HG03139 (cell line): ENCODE data around the gene ANKRD29.
A peak's percentile ranks its signal among the peaks of the same experiment; 100 is the strongest.
"Not testable (repeated sequence)": the region's sequence is repeated elsewhere in the genome, so short reads cannot be mapped to it uniquely, and the experiment has no call there.

Experiments used
- ATAC-seq: cut with Tn5 transposase; IDR thresholded peaks from one replicate; pipeline ENCODE4 v1.9.1; 2021; ENCODE audit not compliant: unreplicated experiment

Gene ANKRD29

GRCh38 chr18:23646282-23646681, 16.4 kb downstream of the ANKRD29 start:
- no peak for ATAC-seq

DNA sequence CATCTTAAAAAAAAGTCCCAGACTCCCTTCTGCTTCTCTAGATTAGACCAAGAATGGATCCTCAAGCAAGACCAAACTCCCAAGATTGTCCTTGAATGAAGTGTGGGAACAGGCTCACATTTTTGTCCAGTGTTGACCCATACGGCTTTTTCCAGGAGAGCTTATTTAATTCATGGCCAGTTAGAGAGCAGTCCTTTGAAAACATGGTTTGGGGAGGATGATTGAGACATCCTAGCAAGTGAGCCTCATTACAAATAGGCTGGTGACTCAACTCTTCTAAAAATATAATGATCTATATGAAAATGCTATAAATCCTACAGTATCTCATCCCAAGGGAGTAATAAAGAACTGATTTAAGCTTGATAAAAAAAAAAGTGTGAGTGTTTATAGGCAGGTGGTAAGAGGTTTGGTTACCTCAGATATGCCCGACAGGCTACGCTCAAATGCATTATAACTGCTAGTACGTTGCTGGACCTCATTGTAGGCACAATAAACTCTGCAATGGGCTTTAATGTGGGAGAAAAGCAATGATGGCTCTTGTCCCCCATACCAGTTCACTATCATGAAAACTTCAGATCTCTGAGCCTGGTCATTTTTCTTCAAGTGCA, 17.0 kb downstream of the ANKRD29 start:
- no peak for ATAC-seq

DNA sequence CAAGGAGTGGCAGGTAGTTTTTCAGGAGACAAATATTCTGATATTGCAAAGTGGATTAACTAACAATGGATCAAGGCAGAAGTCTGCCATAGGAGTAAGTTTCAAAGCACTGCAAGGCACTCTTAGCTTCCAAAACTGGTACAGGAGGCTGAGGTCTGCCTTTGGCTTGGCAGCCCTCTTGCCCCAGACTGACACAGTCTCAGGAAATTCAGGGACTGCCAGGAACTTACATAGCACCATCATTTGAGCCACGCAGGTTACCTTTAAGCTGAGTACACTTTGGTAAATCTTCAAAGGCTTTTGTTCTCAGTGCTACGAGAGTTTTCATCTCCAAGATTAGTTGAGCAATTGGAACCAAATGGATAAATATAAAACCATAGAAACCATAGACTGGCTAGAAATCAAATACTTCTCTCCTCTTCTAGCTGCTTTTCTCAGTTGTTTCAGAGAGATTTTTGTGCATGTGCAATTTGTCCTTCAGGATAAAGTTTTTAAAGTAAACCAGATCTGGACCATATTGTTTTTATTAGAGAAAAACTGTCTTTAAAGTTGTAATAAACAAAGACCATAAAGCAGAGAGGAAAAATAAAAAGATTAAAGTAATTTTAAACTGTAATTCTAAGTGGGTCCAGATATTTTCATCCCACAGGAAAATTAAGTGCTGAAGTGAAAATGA, 18.8 kb downstream of the ANKRD29 start:
- ATAC-seq = no peak

GRCh38 chr18:23641937-23642666, 20.6 kb downstream of the ANKRD29 start:
- no peak for ATAC-seq

DNA sequence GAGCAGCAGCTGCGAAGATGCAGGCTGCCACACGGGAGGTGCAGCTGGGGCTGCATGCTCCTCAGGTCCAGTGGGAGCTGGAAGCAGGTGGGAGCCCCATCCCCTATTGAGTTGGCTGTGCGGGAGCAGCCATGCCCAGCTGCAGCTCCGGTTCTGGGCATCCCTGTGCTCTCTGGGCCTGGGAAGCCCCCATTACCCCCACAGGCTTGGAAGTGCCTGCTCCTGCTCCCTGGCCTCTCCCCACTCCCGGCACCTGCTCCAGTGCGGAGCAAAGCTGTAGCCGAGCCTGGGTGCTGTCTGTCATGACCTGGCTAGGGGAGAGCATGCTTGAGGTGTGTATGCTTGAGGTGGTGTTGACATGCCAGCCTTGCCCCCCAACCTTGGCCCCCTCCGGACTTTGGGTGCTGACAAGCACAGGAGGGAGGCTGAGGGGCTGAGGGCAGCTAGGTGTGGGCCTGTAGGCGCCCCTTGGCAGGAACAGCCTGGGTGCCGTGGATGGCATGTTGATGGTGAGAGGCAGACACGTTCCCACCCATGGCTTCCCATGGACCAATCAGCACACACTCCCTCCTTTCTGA, 21.5 kb downstream of the ANKRD29 start:
- no peak for ATAC-seq

DNA sequence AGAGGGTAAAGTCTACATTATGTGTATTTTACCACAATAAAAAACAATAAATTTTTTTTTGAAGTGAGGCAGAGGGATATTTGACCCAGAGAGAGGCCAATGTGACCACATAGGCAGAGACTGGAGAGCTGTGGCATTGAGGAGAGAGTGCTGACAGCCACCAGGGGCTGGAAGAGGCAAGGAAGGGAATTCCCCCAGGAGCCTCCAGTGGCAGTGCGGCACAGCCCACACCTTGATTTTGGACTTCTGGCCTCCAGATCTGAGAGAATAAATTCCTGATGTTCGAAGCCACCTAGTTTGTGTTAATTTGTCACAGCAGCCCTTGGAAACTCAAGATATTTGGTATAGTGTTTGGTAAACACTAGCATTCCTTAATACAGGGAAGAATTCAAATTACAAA, 22.7 kb downstream of the ANKRD29 start:
- ATAC-seq = no peak

DNA sequence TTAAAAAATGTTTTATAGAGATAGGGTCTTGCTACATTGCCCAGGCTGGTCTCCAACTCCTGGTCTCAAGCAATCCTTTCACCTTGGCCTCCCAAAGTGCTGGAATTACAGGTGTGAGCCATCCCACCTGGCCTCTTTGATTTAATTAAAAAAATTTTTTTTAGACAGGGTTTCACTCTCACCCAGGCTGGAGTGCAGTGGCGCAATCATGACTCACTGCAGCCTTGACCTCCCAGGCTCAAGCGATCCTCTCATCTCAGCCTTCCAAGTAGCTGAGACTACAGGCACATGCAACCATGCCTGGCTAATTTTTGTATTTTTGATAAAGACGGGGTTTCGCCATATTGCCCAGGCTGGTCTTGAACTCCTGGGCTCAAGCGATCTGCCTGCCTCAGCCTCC, 26.3 kb downstream of the ANKRD29 start:
- ATAC-seq = not testable (repeated sequence)

GRCh38 chr18:23636071-23636399, 26.7 kb downstream of the ANKRD29 start:
- ATAC-seq = no peak

DNA sequence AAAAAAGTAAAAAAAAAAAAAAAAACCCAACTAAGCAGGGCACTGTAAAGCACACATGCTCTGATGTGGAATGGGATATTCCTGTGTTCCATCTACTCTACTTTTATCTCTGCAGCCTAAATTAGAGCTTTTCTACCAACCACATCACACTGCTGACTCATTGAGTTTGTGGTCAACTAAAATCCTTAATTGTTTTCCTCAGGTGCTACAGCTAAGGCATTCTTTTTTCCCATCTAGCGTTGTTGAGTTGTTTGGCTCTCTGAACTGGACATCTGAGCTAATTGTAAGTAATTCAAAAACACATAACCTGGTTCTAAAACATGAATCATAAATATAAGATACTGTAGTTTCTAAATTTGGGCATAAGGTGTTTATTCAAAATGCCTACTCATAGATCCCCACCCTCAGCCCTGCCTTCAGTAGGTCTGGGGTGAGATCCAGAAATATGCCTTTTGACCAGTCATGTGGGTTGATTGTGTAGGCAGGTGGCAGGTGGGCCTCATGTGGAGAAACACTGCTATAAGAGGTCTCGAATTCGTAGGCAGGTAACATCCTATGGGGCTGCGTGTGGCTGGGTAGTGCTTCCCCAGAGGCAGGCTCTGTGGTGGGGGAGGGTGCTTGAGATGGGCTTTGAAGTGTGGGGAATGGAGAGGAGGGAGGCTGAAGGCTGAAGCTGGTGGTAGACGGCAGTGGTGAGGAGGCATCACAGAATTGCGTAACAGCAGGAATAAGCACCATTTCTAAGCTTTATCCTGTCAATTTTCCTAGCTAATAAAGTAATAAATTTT, 27.2 kb downstream of the ANKRD29 start:
- ATAC-seq = no peak

DNA sequence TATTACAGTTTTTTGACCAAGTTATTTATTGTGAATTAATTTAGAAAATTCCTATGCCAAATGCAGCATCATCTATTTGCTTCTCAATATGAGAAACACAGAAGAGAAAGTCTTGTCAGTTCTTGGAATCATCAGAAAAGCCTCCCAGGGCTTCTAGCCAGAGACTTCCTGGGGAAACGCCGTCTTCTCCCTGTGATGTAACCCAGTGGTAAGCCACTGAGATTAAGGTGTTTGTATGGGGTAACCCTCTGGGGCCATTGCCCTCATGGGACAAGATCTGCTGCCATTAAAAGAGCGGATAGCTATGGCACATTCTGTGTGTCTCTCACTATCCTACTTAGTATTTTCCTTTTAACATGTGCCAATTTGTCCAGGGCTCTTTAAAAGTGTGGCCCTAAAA, 28.0 kb downstream of the ANKRD29 start:
- no peak for ATAC-seq

GRCh38 chr18:23632615-23633014, 30.1 kb downstream of the ANKRD29 start:
- no peak for ATAC-seq

GRCh38 chr18:23631746-23632145, 31.0 kb downstream of the ANKRD29 start:
- no peak for ATAC-seq

- no peak for ATAC-seq
Observed at GRCh38 chr18:23631312-23631711, 31.4 kb downstream of the ANKRD29 start.

GRCh38 chr18:23629444-23629946, 33.2 kb downstream of the ANKRD29 start:
- ATAC-seq = peak; percentile 83

DNA sequence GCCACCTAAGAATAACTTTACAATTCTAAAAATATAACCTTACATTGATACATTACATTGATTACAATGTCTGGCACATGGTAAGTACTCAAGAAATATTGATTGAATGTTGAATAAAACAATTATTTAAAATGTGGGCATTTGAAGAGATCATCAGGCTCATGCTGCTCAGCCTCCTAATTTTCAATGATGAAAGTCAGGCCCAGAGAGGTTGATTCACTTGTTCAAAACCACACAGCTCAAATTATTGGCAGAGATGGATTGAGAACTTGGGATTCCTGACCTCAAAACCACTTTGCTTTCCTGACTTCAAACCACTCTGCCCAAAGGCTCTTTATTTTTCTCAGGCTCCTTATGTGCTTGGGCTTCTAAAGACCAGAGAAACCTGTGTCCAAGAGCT, 34.7 kb downstream of the ANKRD29 start:
- no peak for ATAC-seq

DNA sequence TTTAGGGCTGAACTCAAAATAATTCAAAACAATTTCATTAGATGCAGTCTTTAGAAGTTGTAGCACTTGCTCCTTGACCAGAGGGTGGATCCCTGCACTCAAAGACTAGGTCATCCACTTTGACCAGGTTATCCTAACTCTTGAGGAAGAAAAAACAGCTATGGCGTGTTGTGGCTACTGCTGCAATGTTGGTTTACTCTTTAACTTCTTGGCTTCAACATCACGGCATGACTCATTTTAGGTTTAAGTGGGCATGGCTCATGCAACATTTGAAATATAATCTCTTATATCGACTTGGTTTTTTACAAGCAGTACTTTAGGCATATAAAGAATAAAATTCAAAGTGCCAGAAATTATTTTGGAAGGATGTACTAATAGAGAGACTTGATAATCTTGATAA, 35.4 kb downstream of the ANKRD29 start:
- ATAC-seq = no peak

GRCh38 chr18:23626451-23627279, 36.0 kb downstream of the ANKRD29 start:
- no peak for ATAC-seq

- no peak for ATAC-seq
Observed at GRCh38 chr18:23623040-23623439, 39.7 kb downstream of the ANKRD29 start.

- ATAC-seq = no peak
Observed at GRCh38 chr18:23619388-23619881, 43.3 kb downstream of the ANKRD29 start.

DNA sequence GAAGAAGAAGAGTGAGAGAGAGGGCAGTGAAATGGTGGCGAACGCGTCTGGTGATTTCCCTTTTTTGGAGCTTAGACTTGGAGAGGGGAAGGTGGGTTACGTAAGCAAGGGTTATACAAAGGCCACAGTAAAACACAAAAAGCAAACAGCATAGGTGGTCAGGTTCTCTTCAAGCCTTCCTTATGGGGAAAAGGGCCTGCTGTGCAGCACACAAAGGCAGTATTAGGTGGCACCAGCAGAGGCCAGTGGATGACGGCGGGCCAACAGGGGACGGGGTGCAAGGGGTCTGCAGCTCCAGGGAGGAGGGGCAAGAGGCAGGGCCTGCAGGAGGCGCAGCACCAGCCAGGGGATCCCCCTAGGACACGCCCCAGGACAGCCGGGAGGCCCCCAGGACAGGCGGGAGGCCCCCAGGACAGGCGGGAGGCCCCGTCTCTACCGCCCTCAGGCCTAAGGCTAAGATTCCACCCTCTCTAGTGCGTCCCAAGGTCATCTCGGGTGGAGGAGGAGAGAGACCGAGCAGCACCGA, 43.8 kb downstream of the ANKRD29 start:
- no peak for ATAC-seq
